RKO (cell line): ENCODE measurements around the gene ITLN1.
"Not testable (repeated sequence)": the region's sequence is repeated elsewhere in the genome, so short reads cannot be mapped to it uniquely, and the experiment has no call there.

Source experiments
- DNase-seq: peaks from one replicate; pipeline ENCODE4 v3.0.0-alpha.2; 2016; ENCODE audit warnings: low spot score

Gene ITLN1

GRCh38 chr1:160885042-160885441, at the start of gene ITLN1:
TSS of gene ITLN1 (minus strand) at chr1:160885180. CDS start at chr1:160884877, 303 bp downstream.
- DNase-seq = no peak

GRCh38 chr1:160933305-160933704, 48.3 kb upstream of the ITLN1 start:
- DNase-seq = not testable (repeated sequence)

GRCh38 chr1:160925652-160926244, 40.8 kb upstream of the ITLN1 start:
- DNase-seq = peak; percentile 6

- DNase-seq = no peak
Observed at GRCh38 chr1:160924791-160925651, 40.0 kb upstream of the ITLN1 start.

GRCh38 chr1:160916666-160917065, 31.7 kb upstream of the ITLN1 start:
- no peak for DNase-seq

GRCh38 chr1:160913229-160913628, 28.2 kb upstream of the ITLN1 start:
- not testable (repeated sequence) for DNase-seq

- DNase-seq = no peak
Observed at GRCh38 chr1:160911925-160912324, 26.9 kb upstream of the ITLN1 start.

- no peak for DNase-seq
Observed at GRCh38 chr1:160911441-160911840, 26.5 kb upstream of the ITLN1 start.

GRCh38 chr1:160910170-160910750, 25.3 kb upstream of the ITLN1 start:
- no peak for DNase-seq

- DNase-seq = no peak
Observed at GRCh38 chr1:160907976-160908375, 23.0 kb upstream of the ITLN1 start.

- DNase-seq = no peak
Observed at GRCh38 chr1:160905617-160905989, 20.6 kb upstream of the ITLN1 start.

GRCh38 chr1:160904783-160905616, 20.0 kb upstream of the ITLN1 start:
- no peak for DNase-seq

- DNase-seq = not testable (repeated sequence)
Observed at GRCh38 chr1:160902251-160902650, 17.3 kb upstream of the ITLN1 start.

GRCh38 chr1:160901768-160902167, 16.8 kb upstream of the ITLN1 start:
- DNase-seq = no peak

- not testable (repeated sequence) for DNase-seq
Observed at GRCh38 chr1:160900683-160901082, 15.7 kb upstream of the ITLN1 start.

- DNase-seq = not testable (repeated sequence)
Observed at GRCh38 chr1:160894368-160895135, 9.6 kb upstream of the ITLN1 start.

GRCh38 chr1:160891474-160891873, 6.5 kb upstream of the ITLN1 start:
- DNase-seq = no peak

- no peak for DNase-seq
Observed at GRCh38 chr1:160888926-160889325, 3.9 kb upstream of the ITLN1 start.

GRCh38 chr1:160887071-160887470, 2.1 kb upstream of the ITLN1 start:
- DNase-seq = no peak

- peak; percentile 41 for DNase-seq
Observed at GRCh38 chr1:160884579-160884978, 401 bp downstream of the ITLN1 start.
